GM12874 (cell line): ENCODE data around the gene SKA2.

Experiments
- TF ChIP-seq, protein P1 (sequence below): IDR thresholded peaks from 2 replicates; pipeline ENCODE4 v1.5.1; 2011; ENCODE audit warnings: low read depth, mild to moderate bottlenecking, control low read depth, low read length, moderate library complexity; ENCODE audit not compliant: insufficient read depth

Gene SKA2

DNA sequence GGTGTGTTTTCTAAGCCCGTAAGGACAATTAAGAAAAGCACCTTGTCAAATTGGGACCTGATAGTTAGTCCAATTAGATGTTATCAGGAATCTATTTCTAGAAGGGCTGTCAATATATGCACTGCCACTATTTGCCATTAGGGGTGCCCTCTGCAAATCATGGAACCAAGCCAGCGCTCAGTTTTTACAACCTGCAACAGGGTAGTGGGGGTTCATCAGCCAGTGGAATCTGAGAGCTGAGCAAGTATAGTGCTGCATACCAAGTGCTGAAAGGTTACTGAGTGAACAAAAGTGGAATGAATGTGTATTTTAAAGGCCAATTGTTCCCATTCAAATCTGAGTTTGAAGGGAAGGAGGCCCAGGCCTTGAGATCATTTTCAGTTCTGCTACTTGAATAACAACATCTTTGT lies 11.0 kb upstream of the SKA2 start:
- TF ChIP-seq, protein P1, sequence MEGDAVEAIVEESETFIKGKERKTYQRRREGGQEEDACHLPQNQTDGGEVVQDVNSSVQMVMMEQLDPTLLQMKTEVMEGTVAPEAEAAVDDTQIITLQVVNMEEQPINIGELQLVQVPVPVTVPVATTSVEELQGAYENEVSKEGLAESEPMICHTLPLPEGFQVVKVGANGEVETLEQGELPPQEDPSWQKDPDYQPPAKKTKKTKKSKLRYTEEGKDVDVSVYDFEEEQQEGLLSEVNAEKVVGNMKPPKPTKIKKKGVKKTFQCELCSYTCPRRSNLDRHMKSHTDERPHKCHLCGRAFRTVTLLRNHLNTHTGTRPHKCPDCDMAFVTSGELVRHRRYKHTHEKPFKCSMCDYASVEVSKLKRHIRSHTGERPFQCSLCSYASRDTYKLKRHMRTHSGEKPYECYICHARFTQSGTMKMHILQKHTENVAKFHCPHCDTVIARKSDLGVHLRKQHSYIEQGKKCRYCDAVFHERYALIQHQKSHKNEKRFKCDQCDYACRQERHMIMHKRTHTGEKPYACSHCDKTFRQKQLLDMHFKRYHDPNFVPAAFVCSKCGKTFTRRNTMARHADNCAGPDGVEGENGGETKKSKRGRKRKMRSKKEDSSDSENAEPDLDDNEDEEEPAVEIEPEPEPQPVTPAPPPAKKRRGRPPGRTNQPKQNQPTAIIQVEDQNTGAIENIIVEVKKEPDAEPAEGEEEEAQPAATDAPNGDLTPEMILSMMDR = peak; percentile 59

- TF ChIP-seq, protein P1 = no peak
Observed at GRCh38 chr17:59161477-59161876, 6.5 kb upstream of the SKA2 start.

DNA sequence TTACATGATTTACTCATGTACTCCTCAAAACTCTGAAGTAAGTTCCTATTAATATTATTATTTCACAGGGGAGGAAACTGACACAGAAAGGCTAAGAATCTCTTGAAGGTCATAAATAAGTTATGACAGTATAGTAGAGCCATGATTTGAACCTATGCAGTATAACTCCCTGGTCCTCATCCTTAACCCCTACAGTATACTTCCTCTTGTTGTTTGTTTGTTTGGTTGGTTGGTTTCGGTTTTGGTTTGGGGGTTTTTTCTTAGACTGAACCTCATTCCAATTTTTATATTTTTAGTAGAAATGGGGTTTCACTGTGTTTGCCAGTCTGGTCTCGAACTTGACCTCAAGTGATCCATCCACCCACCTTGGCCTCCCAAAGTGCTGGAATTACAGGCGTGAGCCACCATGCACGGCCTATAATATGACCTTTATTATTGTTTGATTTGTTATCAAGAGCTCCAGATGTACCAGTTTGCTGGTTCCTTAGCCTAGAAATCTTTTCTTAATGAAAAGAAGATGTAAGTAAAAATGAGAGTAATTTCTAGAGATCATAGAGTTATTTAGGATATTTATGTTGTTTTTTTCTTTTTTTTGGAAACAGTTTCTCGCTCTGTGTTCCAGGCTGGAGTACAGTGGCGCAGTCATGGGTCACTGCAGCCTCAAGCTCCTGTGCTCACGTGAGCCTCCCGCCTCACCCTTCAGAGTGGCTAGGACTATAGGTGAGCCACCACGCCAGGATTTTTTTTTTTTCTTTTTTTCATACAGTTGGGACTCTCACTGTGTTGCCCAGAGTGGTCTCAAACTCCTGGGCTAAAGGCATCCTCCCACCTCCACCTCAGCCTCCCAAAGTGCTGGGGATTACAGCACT lies 5.4 kb upstream of the SKA2 start:
- TF ChIP-seq, protein P1 = no peak

- TF ChIP-seq, protein P1 = no peak
Observed at GRCh38 chr17:59155439-59156177, 622 bp upstream of the SKA2 start, which contains the start of gene PRR11. TSS of gene PRR11 (plus strand) at chr17:59155746. CDS start at chr17:59169753, 14,007 bp downstream.

DNA sequence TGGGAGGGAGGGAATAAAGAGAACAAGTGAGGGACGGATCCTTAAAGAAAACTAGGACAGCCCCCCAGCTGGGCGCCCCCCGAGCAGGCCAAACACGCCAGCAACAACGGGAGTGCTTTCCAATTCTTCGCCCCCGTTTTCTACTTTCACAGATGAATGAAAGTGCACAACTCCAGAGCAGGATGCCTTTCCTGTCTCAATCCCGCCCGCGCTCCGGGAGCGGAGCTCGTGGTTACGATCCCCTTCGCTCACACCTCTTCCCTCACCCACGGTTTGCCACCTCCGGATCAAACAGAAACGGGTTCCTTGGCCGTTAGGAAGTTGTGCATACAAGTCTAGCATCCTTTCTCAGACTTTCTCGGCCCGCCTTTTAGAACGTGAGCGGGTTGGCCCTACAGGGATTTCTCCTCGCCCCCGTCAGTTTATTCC lies 680 bp downstream of the SKA2 start:
- TF ChIP-seq, protein P1 = no peak

DNA sequence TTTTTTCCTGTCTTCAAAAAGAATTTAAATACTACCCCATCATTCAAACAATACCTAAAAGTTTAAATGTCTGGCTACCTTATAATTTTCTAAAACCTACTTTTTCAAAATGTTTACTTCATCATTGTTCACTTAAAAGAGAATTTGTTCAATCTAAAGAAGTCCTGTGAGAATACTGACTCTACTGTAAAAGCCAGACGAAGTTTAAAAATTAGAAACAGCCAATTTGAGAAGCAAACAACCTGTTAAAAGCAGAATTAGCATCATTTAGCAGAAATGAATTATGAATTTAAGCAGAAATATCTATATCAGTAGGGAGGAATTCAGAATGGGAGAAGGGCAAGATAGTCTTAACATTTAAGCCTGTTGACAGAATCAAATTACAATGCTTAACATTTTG lies 2.1 kb downstream of the SKA2 start:
- TF ChIP-seq, protein P1 = no peak

GRCh38 chr17:59151591-59151990 lies 3.4 kb downstream of the SKA2 start:
- TF ChIP-seq, protein P1 = no peak
